Ectodermal cell (in vitro differentiated cells): ENCODE measurements around the gene DMD.

Experiments used
- H3K27ac ChIP-seq: 2 replicates; pipeline ENCODE4 v1.7.0; 2013; ENCODE audit warnings: mild to moderate bottlenecking, low read depth, low read length; ENCODE audit not compliant: insufficient read depth, poor library complexity, severe bottlenecking
- H3K27me3 ChIP-seq: 2 replicates; pipeline ENCODE4 v1.7.0; 2013; ENCODE audit warnings: mild to moderate bottlenecking, low read length; ENCODE audit not compliant: insufficient read depth, control insufficient read depth, poor library complexity, severe bottlenecking
- H3K36me3 ChIP-seq: one replicate; pipeline ENCODE4 v1.7.0; 2013; ENCODE audit warnings: low read length; ENCODE audit not compliant: control insufficient read depth, insufficient read depth
- H3K4me1 ChIP-seq: one replicate; pipeline ENCODE4 v1.7.0; 2013; ENCODE audit warnings: low read length; ENCODE audit not compliant: control insufficient read depth, insufficient read depth
- H3K4me3 ChIP-seq: 2 replicates; pipeline ENCODE4 v1.7.0; 2013; ENCODE audit warnings: low read depth, low read length, control low read depth; ENCODE audit not compliant: insufficient read depth
- H3K9me3 ChIP-seq: 2 replicates; pipeline ENCODE4 v1.7.0; 2013; ENCODE audit warnings: mild to moderate bottlenecking, low read length, moderate library complexity; ENCODE audit not compliant: control insufficient read depth
- WGBS, 2 experiments: methylation state at CpG; one replicate each; pipeline ENCODE4 v1.1.7; 2013; ENCODE audit warnings: missing lambda C conversion rate in 2 of 2; 5-methylcytosine and 5-hydroxymethylcytosine counted together

The DMD gene

DNA sequence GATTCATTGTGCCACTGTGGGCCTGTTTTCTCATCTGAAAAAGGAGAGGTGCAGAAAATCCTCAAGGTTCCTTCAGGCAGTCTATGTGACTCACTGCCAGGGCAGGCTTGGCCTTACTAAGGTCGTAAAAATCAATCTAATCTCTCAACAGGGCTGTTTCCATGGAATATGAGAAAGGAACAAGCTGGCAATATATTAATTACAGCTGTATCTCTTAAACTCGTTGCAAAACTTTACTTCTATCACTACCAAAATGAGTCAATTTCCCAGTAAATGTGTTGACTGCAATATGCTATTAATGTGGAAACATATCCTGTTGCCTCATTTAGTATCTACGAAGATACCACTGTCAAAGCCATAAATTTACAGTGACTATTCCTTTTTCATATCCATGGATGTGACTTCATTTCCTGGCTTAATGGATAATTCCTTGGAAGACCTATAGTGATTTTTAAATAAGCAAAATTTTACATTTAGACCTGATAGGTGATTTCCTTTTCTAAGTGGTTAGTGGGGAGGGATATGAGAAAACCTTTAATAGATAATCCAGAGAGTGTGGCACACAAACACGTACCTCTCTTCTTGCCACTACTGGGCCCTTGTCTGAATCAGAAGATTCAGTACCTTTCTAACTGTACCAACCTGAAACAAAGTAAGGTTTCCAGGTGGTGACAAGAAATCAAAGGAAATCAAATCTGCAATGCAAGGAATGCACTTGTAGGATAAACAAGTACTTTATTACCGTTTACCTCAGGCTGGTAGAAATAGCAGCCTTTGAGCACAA lies 2012.1 kb downstream of the DMD start:
- H3K27me3 ChIP-seq, result no peaks in the 10 kb centered on the region
- no peak overlapping the region for H3K27ac ChIP-seq
- no peaks in the 10 kb centered on the region for H3K4me1 ChIP-seq
- WGBS, 2 experiments, result 95 to 97% methylated on average over 3 to 4 of the region's 5 CpGs
- H3K9me3 ChIP-seq, result no peaks in the 10 kb centered on the region
- no peak overlapping the region for H3K4me3 ChIP-seq
- no peaks in the 10 kb centered on the region for H3K36me3 ChIP-seq

DNA sequence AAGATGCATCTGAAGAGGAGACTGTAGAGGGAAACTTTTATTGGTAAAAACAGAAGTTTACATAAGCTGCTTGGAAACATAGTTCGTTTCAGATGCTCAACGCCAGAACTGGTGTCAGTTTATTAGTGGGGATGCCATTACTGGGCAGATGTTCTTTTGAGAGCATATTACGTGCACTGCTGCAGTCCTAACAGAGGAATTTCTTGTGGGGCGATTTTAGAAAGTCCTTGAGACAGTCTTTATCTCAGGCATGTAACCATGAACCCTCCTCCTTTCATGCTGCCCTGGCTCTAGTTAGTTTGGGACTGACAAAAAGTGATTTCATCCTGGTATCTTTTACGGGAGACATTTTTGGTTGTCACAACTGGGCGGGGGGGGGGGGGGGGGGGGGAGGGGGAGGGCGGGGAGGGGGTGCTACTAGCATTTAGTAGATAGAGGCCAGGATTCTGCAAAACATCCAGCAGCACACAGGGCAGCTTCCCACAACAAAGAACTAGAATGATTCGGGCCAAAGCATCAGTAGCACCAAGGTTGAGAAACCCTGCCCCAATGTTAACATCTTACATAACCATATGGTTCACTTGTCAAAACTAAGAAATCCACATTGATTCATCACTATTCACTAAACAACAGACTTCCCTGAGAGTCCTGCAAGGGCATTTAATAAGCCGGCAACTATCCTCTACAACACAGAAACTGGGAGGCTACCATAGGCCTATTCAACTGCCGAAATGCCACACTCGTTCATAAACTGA lies 2021.0 kb downstream of the DMD start:
- Histone ChIP-seq H3K27ac (no peak overlapping the region), H3K36me3 (no peaks in the 10 kb centered on the region), H3K27me3 (no peaks in the 10 kb centered on the region), H3K9me3 (no peaks in the 10 kb centered on the region), H3K4me3 (no peak overlapping the region), H3K4me1 (no peaks in the 10 kb centered on the region)
- WGBS, 2 experiments, result 95 to 98% methylated on average over 5 to 8 of the region's 11 CpGs

DNA sequence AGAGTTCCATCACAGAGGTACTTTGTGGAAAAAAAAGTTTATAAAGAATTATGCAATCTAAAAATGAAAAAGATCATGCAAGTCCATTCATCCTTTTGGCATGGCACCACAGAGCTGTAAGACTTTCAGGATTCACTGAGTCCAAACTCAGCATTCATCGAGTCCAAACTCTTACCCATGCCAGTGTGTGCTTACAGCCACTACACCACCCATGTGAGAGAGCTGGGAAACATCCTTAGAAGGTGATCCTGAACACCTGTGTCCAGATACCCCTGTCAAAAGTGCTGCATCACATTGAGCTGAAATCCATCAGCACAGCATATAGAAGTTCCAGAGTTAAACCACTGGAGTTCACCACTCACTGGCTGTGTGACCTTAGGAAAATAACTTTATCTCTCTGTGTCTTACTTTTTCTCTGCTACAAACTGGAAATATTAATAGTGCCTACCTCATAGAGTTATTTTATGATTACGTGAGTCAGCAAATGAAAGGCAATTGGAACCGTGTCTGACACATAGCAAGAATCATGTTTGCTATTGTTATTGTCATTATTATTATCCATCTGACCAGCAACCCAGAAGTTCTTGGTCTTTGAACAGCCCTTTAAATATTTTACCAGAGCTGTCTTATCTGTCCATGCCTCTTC lies 2024.5 kb downstream of the DMD start:
- no peaks in the 10 kb centered on the region for H3K4me1 ChIP-seq
- no peaks in the 10 kb centered on the region for H3K9me3 ChIP-seq
- H3K27ac ChIP-seq, result no peak overlapping the region
- 96 to 100% methylated on average over 2 to 3 of the region's 3 CpGs for WGBS, 2 experiments
- no peaks in the 10 kb centered on the region for H3K27me3 ChIP-seq
- no peaks in the 10 kb centered on the region for H3K36me3 ChIP-seq
- H3K4me3 ChIP-seq, result no peak overlapping the region

DNA sequence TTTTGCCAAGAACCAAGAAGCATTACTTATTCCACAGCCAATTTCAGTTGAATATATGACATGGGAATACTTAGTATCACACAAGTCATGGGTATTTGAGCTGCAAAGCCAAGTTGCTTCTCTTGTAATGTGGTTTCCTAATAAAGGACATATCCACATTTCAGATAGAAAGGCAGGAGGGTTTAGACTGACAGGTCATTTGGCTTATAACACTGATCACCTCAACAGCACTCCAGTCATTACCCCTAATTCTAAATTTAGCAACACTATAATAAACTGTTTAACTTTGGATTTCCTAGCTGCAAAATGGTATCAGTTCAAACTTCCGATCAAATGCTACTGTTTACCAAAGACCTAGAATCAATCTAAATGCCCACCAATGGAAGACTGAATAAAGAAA lies 2025.5 kb downstream of the DMD start:
- Histone ChIP-seq H3K4me3 (no peak overlapping the region), H3K27ac (no peak overlapping the region), H3K9me3 (no peaks in the 10 kb centered on the region), H3K27me3 (no peaks in the 10 kb centered on the region), H3K36me3 (no peaks in the 10 kb centered on the region), H3K4me1 (no peaks in the 10 kb centered on the region)
- 89 to 100% methylated on average over 1 of the region's 1 CpG for WGBS, 2 experiments

DNA sequence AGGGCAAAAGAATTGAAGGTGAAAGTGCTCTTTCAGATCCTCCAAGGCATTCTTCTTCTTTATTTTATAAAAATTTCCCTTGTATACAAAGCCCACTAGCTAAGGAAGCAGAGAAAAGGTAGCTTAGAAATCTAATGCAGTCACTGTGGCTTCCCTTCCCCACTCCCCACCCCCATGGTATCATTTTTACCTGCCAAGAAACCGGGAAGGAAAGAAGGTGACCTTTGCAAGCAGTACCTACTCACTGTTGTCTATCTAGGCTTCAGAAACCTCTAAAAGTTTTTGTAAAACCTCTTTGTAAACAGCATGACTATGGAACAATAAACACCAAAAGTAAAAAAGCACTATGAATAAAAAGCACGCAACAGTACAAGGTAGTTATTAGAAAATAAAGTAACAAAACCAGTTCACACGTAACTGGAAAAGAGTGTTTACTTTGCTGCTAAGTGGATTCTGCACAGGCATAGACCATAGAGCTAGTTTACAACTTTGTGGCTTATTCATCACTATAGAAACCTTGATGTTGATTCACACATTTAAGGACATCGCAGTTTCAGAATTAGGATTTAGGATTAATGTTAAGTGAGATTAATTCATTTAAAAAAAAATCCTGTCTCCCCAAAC lies 2029.9 kb downstream of the DMD start:
- no peak overlapping the region for H3K4me3 ChIP-seq
- WGBS, 2 experiments, result 96 to 100% methylated on average over 1 to 3 of the region's 4 CpGs
- no peak overlapping the region for H3K27ac ChIP-seq
- H3K9me3 ChIP-seq, result no peaks in the 10 kb centered on the region
- no peaks in the 10 kb centered on the region for H3K36me3 ChIP-seq
- H3K4me1 ChIP-seq, result no peaks in the 10 kb centered on the region
- no peaks in the 10 kb centered on the region for H3K27me3 ChIP-seq

DNA sequence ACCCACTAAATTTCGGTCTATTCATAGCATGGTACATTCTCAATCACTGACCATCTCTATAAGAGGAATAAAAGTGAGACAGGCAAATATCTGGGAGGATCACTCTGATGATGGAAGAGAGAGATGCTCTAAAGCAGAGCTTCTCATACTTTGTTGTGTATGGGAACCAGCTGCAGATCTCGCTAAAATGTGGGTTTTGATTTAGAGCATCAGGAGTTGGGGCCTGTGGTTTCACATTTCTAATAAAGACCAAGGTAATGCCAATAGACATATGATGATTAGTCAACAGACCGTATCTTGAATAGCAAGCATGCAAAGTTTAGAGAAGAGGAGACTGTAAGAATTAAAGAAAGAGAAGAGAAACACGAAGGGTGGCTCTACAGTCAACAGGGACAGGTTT lies 2032.1 kb downstream of the DMD start:
- Histone ChIP-seq H3K27me3 (no peaks in the 10 kb centered on the region), H3K4me1 (no peaks in the 10 kb centered on the region), H3K27ac (no peak overlapping the region), H3K4me3 (no peak overlapping the region), H3K36me3 (no peaks in the 10 kb centered on the region), H3K9me3 (no peaks in the 10 kb centered on the region)
- WGBS, 2 experiments, result 97 to 100% methylated on average over 3 of the region's 4 CpGs

DNA sequence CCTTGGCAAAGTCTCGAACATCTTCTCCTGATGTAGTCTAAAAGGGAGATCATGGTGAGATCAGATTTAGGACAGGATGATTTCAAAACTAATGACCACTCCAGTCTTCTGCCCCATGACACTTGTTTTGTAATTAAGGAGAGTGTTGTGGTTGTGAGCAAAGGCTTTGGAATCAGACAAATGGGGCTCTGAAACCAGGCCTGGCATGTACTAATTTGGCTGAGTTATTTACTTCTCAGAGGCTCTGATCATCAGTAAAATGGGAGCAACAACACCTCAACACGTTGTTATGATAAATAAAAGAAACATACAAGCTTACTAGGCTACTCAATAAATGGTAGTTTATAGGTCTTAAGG lies 2032.6 kb downstream of the DMD start:
- Histone ChIP-seq H3K4me3 (no peak overlapping the region), H3K4me1 (no peaks in the 10 kb centered on the region), H3K9me3 (no peaks in the 10 kb centered on the region), H3K36me3 (no peaks in the 10 kb centered on the region), H3K27me3 (no peaks in the 10 kb centered on the region), H3K27ac (no peak overlapping the region)
- 89 to 95% methylated on average over 1 of the region's 2 CpGs for WGBS, 2 experiments

DNA sequence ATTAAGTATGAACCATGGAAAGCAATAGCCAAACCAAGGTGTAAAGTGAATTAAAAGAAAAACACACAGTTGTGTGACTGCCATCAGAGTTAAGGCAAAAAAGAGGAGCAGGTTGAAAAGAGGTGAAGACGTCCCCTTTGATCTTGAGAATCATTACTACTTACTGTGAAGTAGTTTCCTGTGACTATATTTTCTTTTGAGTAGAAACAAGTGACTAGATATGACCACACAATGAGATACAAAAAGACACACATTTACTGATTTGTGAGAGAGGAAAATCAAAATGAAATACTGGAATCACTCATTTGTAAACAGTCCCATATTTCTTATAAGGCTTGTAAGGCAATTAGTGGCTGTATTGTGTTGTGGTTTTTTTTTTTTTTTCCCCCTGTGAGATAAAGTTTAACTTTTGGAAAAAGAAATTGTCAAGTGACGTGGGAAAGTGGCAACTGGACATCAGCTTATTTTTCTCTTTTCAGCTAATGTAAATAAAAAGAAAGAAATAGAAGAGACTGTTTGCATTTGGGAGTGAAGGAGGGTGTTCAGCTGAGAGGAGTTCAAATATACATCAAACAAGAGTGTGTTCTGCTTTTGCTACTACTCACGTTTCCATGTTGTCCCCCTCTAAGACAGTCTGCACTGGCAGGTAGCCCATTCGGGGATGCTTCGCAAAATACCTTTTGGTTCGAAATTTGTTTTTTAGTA lies 2033.1 kb downstream of the DMD start:
- Histone ChIP-seq H3K27ac (no peak overlapping the region), H3K4me1 (no peaks in the 10 kb centered on the region), H3K9me3 (no peaks in the 10 kb centered on the region), H3K27me3 (no peaks in the 10 kb centered on the region), H3K4me3 (no peak overlapping the region), H3K36me3 (no peaks in the 10 kb centered on the region)
- WGBS, 2 experiments, result 97 to 100% methylated on average over 4 to 5 of the region's 6 CpGs

DNA sequence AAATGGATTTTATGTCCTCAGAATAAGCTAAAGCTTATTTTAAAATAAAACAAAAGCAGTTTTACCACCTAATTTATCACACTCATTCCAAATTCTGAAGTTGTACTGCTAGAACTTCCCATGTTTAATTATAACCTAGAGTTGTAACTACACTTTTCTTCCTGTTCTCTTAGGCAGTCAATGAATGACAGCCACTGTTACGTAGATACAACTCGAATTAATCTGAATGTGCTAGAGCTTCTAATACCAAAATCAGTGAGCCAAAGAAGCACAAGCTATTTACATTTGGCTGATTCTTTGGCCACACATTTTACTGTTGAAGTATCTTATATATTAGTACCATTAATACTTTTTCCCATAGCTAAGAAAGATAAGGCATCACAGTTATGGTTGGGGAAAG lies 2040.6 kb downstream of the DMD start:
- H3K4me3 ChIP-seq, result no peak overlapping the region
- H3K36me3 ChIP-seq, result no peaks in the 10 kb centered on the region
- no peak overlapping the region for H3K27ac ChIP-seq
- H3K27me3 ChIP-seq, result no peaks in the 10 kb centered on the region
- WGBS, 2 experiments, result 90 to 100% methylated on average over 1 to 2 of the region's 2 CpGs
- no peaks in the 10 kb centered on the region for H3K9me3 ChIP-seq
- H3K4me1 ChIP-seq, result no peaks in the 10 kb centered on the region
